T-cell (primary cell): ENCODE data around the gene AAK1. TPM values are rescaled to one million over a fixed set of nuclear protein-coding genes. Genes with fewer than 3 reads are reported as not detected.
"Not testable (repeated sequence)": the region's sequence is repeated elsewhere in the genome, so short reads cannot be mapped to it uniquely, and the experiment has no call there.

Experiments
- ATAC-seq, 4 experiments: fragments of 200-7000 bp in 3 of 4; fragments of 150-1000 bp in 1 of 4; cut with Tn5 transposase; replicated peaks in 1 of 4; 1 replicate in 3 of 4; 2 replicates in 1 of 4; pipeline ENCODE4 v1.10.0; 2021; ENCODE audit warnings: moderate library complexity in 3 of 4, mild to moderate bottlenecking in 2 of 4, moderate number of reproducible peaks in 1 of 4
- CTCF ChIA-PET, 2 donors: fragments of 300-600 bp; sonication (Branson Sonifier 250); formaldehyde crosslinking; loops; one replicate each; lab custom pipeline; 2022; ENCODE audit warnings: antibody characterized with exemption in 2 of 2; lab: Charles Lee
- POLR2A ChIA-PET, 2 donors: fragments of 300-600 bp; sonication (Branson Sonifier 250); formaldehyde crosslinking; loops; one replicate each; lab custom pipeline; 2022; ENCODE audit warnings: antibody characterized with exemption in 2 of 2; lab: Charles Lee
- DNase-seq, 35 experiments: peaks; one replicate each; pipeline versions ENCODE4 v3.0.0 to v3.0.0-alpha.2; 2013 to 2023
- H3K27ac ChIP-seq: one replicate; pipeline ENCODE4 v1.5.1; 2013; ENCODE audit warnings: low read length
- H3K27me3 ChIP-seq, 2 experiments: replicated peaks in 1 of 2; 1 replicate in 1 of 2; 2 replicates in 1 of 2; pipeline versions ENCODE4 v1.6.1 to v1.7.0; 2013; ENCODE audit warnings: low read length in 1 of 2, mixed read lengths in 1 of 2; ENCODE audit not compliant: control insufficient read depth in 2 of 2, insufficient read depth in 2 of 2; ENCODE audit errors: extremely low read depth in 1 of 2
- H3K36me3 ChIP-seq, 2 donors: 1 replicate in 1 of 2; 2 replicates in 1 of 2; pipeline versions ENCODE4 v1.6.1 to v1.7.0; 2013; ENCODE audit warnings: low read length in 1 of 2; ENCODE audit not compliant: control insufficient read depth in 2 of 2, insufficient read depth in 1 of 2; ENCODE audit errors: extremely low read depth in 1 of 2
- H3K4me1 ChIP-seq, 2 experiments: 1 replicate in 1 of 2; 2 replicates in 1 of 2; pipeline versions ENCODE4 v1.6.1 to v1.7.0; 2013; ENCODE audit warnings: low read length in 2 of 2, mixed read lengths in 1 of 2; ENCODE audit not compliant: insufficient read depth in 2 of 2, control insufficient read depth in 1 of 2; ENCODE audit errors: extremely low read depth in 1 of 2
- H3K4me3 ChIP-seq, 2 donors: 1 replicate in 1 of 2; 2 replicates in 1 of 2; pipeline versions ENCODE4 v1.5.1 to v1.7.0; 2013; ENCODE audit warnings: mild to moderate bottlenecking in 2 of 2, low read length in 1 of 2, moderate library complexity in 1 of 2; ENCODE audit not compliant: control insufficient read depth in 1 of 2; ENCODE audit errors: extremely low read depth in 1 of 2
- H3K9me3 ChIP-seq: 2 replicates; pipeline ENCODE4 v1.7.0; 2013
- H3K27ac Mint-ChIP-seq, 2 donors: one replicate each; pipeline ENCODE4 v1.8.0; 2020 to 2021; ENCODE audit warnings: mild to moderate bottlenecking in 2 of 2, mixed read lengths in 2 of 2
- H3K27me3 Mint-ChIP-seq, 2 donors: one replicate each; pipeline ENCODE4 v1.8.0; 2021 to 2022; ENCODE audit warnings: mixed read lengths in 2 of 2
- H3K36me3 Mint-ChIP-seq: one replicate; pipeline ENCODE4 v1.8.0; 2021; ENCODE audit warnings: mixed read lengths
- H3K4me1 Mint-ChIP-seq, 3 donors: one replicate each; pipeline ENCODE4 v1.8.0; 2020 to 2022; ENCODE audit warnings: mixed read lengths in 3 of 3, mild to moderate bottlenecking in 1 of 3
- H3K4me3 Mint-ChIP-seq, 3 donors: one replicate each; pipeline ENCODE4 v1.8.0; 2020 to 2022; ENCODE audit warnings: mild to moderate bottlenecking in 3 of 3, mixed read lengths in 3 of 3, moderate library complexity in 3 of 3
- H3K9me3 Mint-ChIP-seq, 3 donors: one replicate each; pipeline ENCODE4 v1.8.0; 2020 to 2022; ENCODE audit warnings: mixed read lengths in 3 of 3
- WGBS: methylation state at CpG from one replicate; pipeline ENCODE4 v1.1.5; 2013; ENCODE audit warnings: missing lambda C conversion rate; ENCODE audit not compliant: insufficient coverage; 5-methylcytosine and 5-hydroxymethylcytosine counted together
- total RNA-seq, 35 experiments: library from RNA in 6 of 35; stranded (reverse) in 6 of 35; fragments of 120-200 nt in 1 of 35; gene quantifications; one replicate each; pipeline versions ENCODE4 v1.2.1 to v1.2.4 and lab custom pipeline; 2013 to 2026

Gene AAK1
- total RNA-seq, 5 donors from 2014 or later (not counting 1 experiment from before 2014, with no cell fraction given): 170 to 283 (median 177) TPM

GRCh38 chr2:69606771-69607170, 36.8 kb downstream of the AAK1 start:
- POLR2A ChIA-PET: interaction anchor here (0.6 to 0.7 kb wide), 2 partner anchors 34 to 53 kb away, joined by 4 to 8 read pairs; no protein-coding TSS in a partner anchor
- not testable (repeated sequence) for H3K27me3 Mint-ChIP-seq, H3K9me3 Mint-ChIP-seq

GRCh38 chr2:69605284-69605683, 38.3 kb downstream of the AAK1 start:
- peak overlapping the region in 1 of 3 donors; percentile 33 for H3K4me3 Mint-ChIP-seq
- H3K27me3 ChIP-seq: no peaks in the 10 kb centered on the region
- ChIA-PET POLR2A (interaction anchor here in 1 of 2 donors (0.5 kb wide), 1 partner anchor 45 kb away, joined by 3 read pairs; no protein-coding TSS in a partner anchor), CTCF (interaction anchor here in 1 of 2 donors (1.5 kb wide), 1 partner anchor 41 kb away, joined by 4 read pairs; no protein-coding TSS in a partner anchor)
- H3K4me1 ChIP-seq: peaks cover 36 to 49% of the 10 kb centered on the region in 2 experiments
- no peak overlapping the region for H3K4me3 ChIP-seq
- H3K36me3 ChIP-seq: peaks cover 0 to 12% of the 10 kb centered on the region in 2 donors
- peaks cover 48% of the 10 kb centered on the region for H3K36me3 Mint-ChIP-seq
- H3K27ac Mint-ChIP-seq: peak overlapping the region; percentile 56 to 79
- no peaks in the 10 kb centered on the region for H3K27me3 Mint-ChIP-seq
- H3K4me1 Mint-ChIP-seq: peaks cover 88 to 90% (median 90%) of the 10 kb centered on the region in 3 donors
- H3K9me3 Mint-ChIP-seq: peaks cover 6 to 9% (median 8%) of the 10 kb centered on the region in 3 donors
- no CpG with 5 or more reads among the region's 4 CpGs for WGBS
- no peak for DNase-seq
- no peak for ATAC-seq
- no peak overlapping the region for H3K27ac ChIP-seq
- H3K9me3 ChIP-seq: no peaks in the 10 kb centered on the region

More at GRCh38 chr2:69606771-69607170, 36.8 kb downstream of the AAK1 start:
- H3K4me3 Mint-ChIP-seq: peak overlapping the region in 1 of 3 donors; percentile 33
- H3K27ac Mint-ChIP-seq: peak overlapping the region; percentile 57 to 66
- H3K4me3 ChIP-seq, H3K27ac ChIP-seq, H3K9me3 ChIP-seq, H3K27me3 ChIP-seq, ATAC-seq, DNase-seq: not testable (repeated sequence)
- peaks cover 34 to 40% of the 10 kb centered on the region in 2 experiments for H3K4me1 ChIP-seq
- peaks cover 0 to 12% of the 10 kb centered on the region in 2 donors for H3K36me3 ChIP-seq
- WGBS: 100% methylated on average over 1 of the region's 7 CpGs
- H3K36me3 Mint-ChIP-seq: peaks cover 49% of the 10 kb centered on the region
- CTCF ChIA-PET: interaction anchor here (0.6 to 1.1 kb wide), 2 partner anchors 43 to 98 kb away, joined by 4 to 5 read pairs; no protein-coding TSS in a partner anchor
- peaks cover 87 to 89% (median 88%) of the 10 kb centered on the region in 3 donors for H3K4me1 Mint-ChIP-seq

GRCh38 chr2:69604836-69605235, 38.7 kb downstream of the AAK1 start:
- ATAC-seq (no peak), DNase-seq (no peak)
- 100% methylated on average over 1 of the region's 1 CpG for WGBS
- Mint-ChIP-seq H3K4me1 (peaks cover 90 to 92% (median 91%) of the 10 kb centered on the region in 3 donors), H3K9me3 (peaks cover 6 to 9% (median 8%) of the 10 kb centered on the region in 3 donors), H3K27ac (peak overlapping the region; percentile 56 to 79), H3K36me3 (peaks cover 45% of the 10 kb centered on the region), H3K4me3 (peak overlapping the region in 1 of 3 donors; percentile 33), H3K27me3 (no peaks in the 10 kb centered on the region)
- Histone ChIP-seq H3K27me3 (no peaks in the 10 kb centered on the region), H3K27ac (no peak overlapping the region), H3K4me1 (peaks cover 36 to 50% of the 10 kb centered on the region in 2 experiments), H3K9me3 (no peaks in the 10 kb centered on the region), H3K36me3 (peaks cover 0 to 12% of the 10 kb centered on the region in 2 donors), H3K4me3 (no peak overlapping the region)
- ChIA-PET CTCF (interaction anchor here in 1 of 2 donors (1.5 kb wide), 1 partner anchor 41 kb away, joined by 4 read pairs; no protein-coding TSS in a partner anchor), POLR2A (interaction anchor here in 1 of 2 donors (0.5 kb wide), 1 partner anchor 45 kb away, joined by 3 read pairs; no protein-coding TSS in a partner anchor)

- Mint-ChIP-seq H3K27ac (peak overlapping the region; percentile 56 to 79), H3K36me3 (peaks cover 45% of the 10 kb centered on the region), H3K4me1 (peaks cover 90 to 97% (median 96%) of the 10 kb centered on the region in 3 donors), H3K4me3 (peak overlapping the region in 1 of 3 donors; percentile 33), H3K9me3 (peaks cover 6 to 9% (median 8%) of the 10 kb centered on the region in 3 donors), H3K27me3 (no peaks in the 10 kb centered on the region)
- DNase-seq (no peak), ATAC-seq (no peak)
- Histone ChIP-seq H3K4me3 (no peak overlapping the region), H3K9me3 (no peaks in the 10 kb centered on the region), H3K36me3 (peaks cover 0 to 15% of the 10 kb centered on the region in 2 donors), H3K27me3 (no peaks in the 10 kb centered on the region), H3K4me1 (peaks cover 36 to 50% of the 10 kb centered on the region in 2 experiments), H3K27ac (no peak overlapping the region)
- ChIA-PET POLR2A (interaction anchor here in 1 of 2 donors (0.6 kb wide), 2 partner anchors 22 to 377 kb away, joined by 3 read pairs; no protein-coding TSS in a partner anchor), CTCF (interaction anchor here (0.5 to 1.5 kb wide), 4 partner anchors 40 to 1360 kb away, joined by 3 to 4 read pairs (median 3); no protein-coding TSS in a partner anchor)
- WGBS: 88% methylated on average over 2 of the region's 6 CpGs
Observed at GRCh38 chr2:69604026-69604678, 39.4 kb downstream of the AAK1 start.

GRCh38 chr2:69603146-69603743, 40.3 kb downstream of the AAK1 start:
- H3K4me3 Mint-ChIP-seq: peak overlapping the region in 1 of 3 donors; percentile 33
- H3K9me3 Mint-ChIP-seq: peaks cover 6 to 9% (median 8%) of the 10 kb centered on the region in 3 donors
- H3K4me1 ChIP-seq: peaks cover 36 to 47% of the 10 kb centered on the region in 2 experiments
- peaks cover 0 to 15% of the 10 kb centered on the region in 2 donors for H3K36me3 ChIP-seq
- no peaks in the 10 kb centered on the region for H3K9me3 ChIP-seq
- DNase-seq (no peak), ATAC-seq (peak in 3 of 4 experiments; percentile 25 to 68 (median 34))
- H3K36me3 Mint-ChIP-seq: peaks cover 39% of the 10 kb centered on the region
- ChIA-PET POLR2A (interaction anchor here in 1 of 2 donors (0.6 kb wide), 1 partner anchor 376 kb away, joined by 3 read pairs; no protein-coding TSS in a partner anchor), CTCF (interaction anchor here in 1 of 2 donors (1.0 to 1.8 kb wide), 4 partner anchors 32 to 103 kb away, joined by 3 to 6 read pairs (median 4); no protein-coding TSS in a partner anchor)
- H3K4me1 Mint-ChIP-seq: peaks cover 87 to 94% (median 94%) of the 10 kb centered on the region in 3 donors
- no peak overlapping the region for H3K27ac ChIP-seq
- H3K27ac Mint-ChIP-seq: peak overlapping the region; percentile 56 to 79
- WGBS: 58% methylated on average over 2 of the region's 4 CpGs
- no peak overlapping the region for H3K4me3 ChIP-seq
- no peaks in the 10 kb centered on the region for H3K27me3 Mint-ChIP-seq
- no peaks in the 10 kb centered on the region for H3K27me3 ChIP-seq
